HCT116 (cell line): ENCODE results near the gene RPL38. TPM values are rescaled to one million over a fixed set of nuclear protein-coding genes. Genes with fewer than 3 reads are reported as not detected.

ENCODE experiments used
- ATAC-seq: fragments of 200-7000 bp; cut with Tn5 transposase; 2 replicates; pipeline ENCODE4 v1.9.1; 2020; ENCODE audit warnings: mild to moderate bottlenecking, moderate library complexity
- BruUV-seq: library from RNA; stranded (reverse); fragments of 400-500 nt; replicated peaks from 2 replicates; lab custom pipeline; 2021; lab: Mats Ljungman, UMichigan
- CTCF ChIA-PET: fragments of 300-600 bp; sonication (Branson Sonifier 250); formaldehyde crosslinking; loops from one replicate; lab custom pipeline; 2021; ENCODE audit warnings: antibody characterized with exemption; lab: Charles Lee
- POLR2A ChIA-PET: fragments of 300-600, 350-600 bp; sonication (Branson Sonifier 250); formaldehyde crosslinking; loops from one replicate; lab custom pipeline; 2021; ENCODE audit warnings: antibody characterized with exemption; lab: Charles Lee
- RAD21 ChIA-PET, 2 experiments: fragments of 300-600 bp; sonication (Branson Sonifier 250); formaldehyde crosslinking; loops; one replicate each; lab custom pipeline; 2023; ENCODE audit warnings: low total read pairs in 2 of 2; ENCODE audit not compliant: uncharacterized antibody in 2 of 2, unreplicated experiment in 2 of 2, low non-redundant PET in 1 of 2; lab: Charles Lee
- DNase-seq: peaks from one replicate; pipeline ENCODE4 v3.0.0-alpha.2; 2010; ENCODE audit warnings: low read depth, low spot score
- H2AFZ ChIP-seq: fragments of 200-600 bp; shearing (Covaris generic), sonication (generic); 2 replicates; pipeline ENCODE4 v1.6.1; 2017; ENCODE audit warnings: low read depth, mixed run types, mixed read lengths, antibody characterized with exemption, low read length; ENCODE audit not compliant: poor library complexity, severe bottlenecking
- H3K27ac ChIP-seq: 2 replicates; pipeline ENCODE4 v1.5.1; 2012; ENCODE audit warnings: low read depth, low read length
- H3K27me3 ChIP-seq: fragments of 200-600 bp; sonication (generic); 2 replicates; pipeline ENCODE4 v1.6.1; 2016; ENCODE audit warnings: mixed run types, low read length, mixed read lengths; ENCODE audit not compliant: insufficient read depth
- H3K36me3 ChIP-seq, 2 experiments: fragments of 200-500 bp in 1 of 2; fragments of 200-600 bp in 1 of 2; sonication (Bioruptor generic) in 1 of 2; sonication (generic) in 1 of 2; 2 replicates each; pipeline versions ENCODE4 v1.5.1 to v1.6.1; 2014 to 2016; ENCODE audit warnings: low read length in 2 of 2, inconsistent platforms in 1 of 2, mixed read lengths in 1 of 2, mixed run types in 1 of 2; ENCODE audit not compliant: insufficient read depth in 2 of 2, control insufficient read depth in 1 of 2
- H3K4me1 ChIP-seq, 2 experiments: fragments of 200-600 bp in 1 of 2; sonication (generic) in 1 of 2; 2 replicates each; pipeline versions ENCODE4 v1.5.1 to v1.6.1; 2012 to 2017; ENCODE audit warnings: low read length in 2 of 2, inconsistent platforms in 1 of 2, mild to moderate bottlenecking in 1 of 2, mixed read lengths in 1 of 2, mixed run types in 1 of 2, moderate library complexity in 1 of 2; ENCODE audit not compliant: insufficient read depth in 2 of 2, control insufficient read depth in 1 of 2
- H3K4me2 ChIP-seq: fragments of 200-600 bp; sonication (generic); 2 replicates; pipeline ENCODE4 v1.6.1; 2017; ENCODE audit warnings: mixed run types, low read length, mixed read lengths
- H3K4me3 ChIP-seq, 2 experiments: fragments of 200-600 bp in 1 of 2; sonication (generic) in 1 of 2; replicated peaks in 1 of 2; 2 replicates each; pipeline ENCODE4 v1.5.1; 2011 to 2016; ENCODE audit warnings: low read length in 2 of 2, control low read depth in 1 of 2, low read depth in 1 of 2, mild to moderate bottlenecking in 1 of 2, mixed read lengths in 1 of 2, mixed run types in 1 of 2
- H3K79me2 ChIP-seq: fragments of 200-600 bp; sonication (generic); 2 replicates; pipeline ENCODE4 v1.6.1; 2017; ENCODE audit warnings: mild to moderate bottlenecking, mixed run types, low read length, moderate library complexity, mixed read lengths; ENCODE audit not compliant: insufficient read depth
- H3K9ac ChIP-seq: fragments of 200-600 bp; sonication (generic); 2 replicates; pipeline ENCODE4 v1.6.1; 2016; ENCODE audit warnings: low read length, mixed read lengths
- H3K9me2 ChIP-seq: fragments of 200-600 bp; sonication (generic), shearing (Covaris generic); 2 replicates; pipeline ENCODE4 v1.6.1; 2017; ENCODE audit warnings: mixed run types, mild to moderate bottlenecking, moderate library complexity; ENCODE audit not compliant: insufficient read depth
- H3K9me3 ChIP-seq, 2 experiments: fragments of 200-500 bp in 1 of 2; fragments of 200-600 bp in 1 of 2; sonication (Bioruptor generic) in 1 of 2; sonication (generic) in 1 of 2; 2 replicates each; pipeline ENCODE4 v1.6.1; 2014 to 2017; ENCODE audit warnings: low read length in 2 of 2, mixed read lengths in 2 of 2, inconsistent platforms in 1 of 2, low read depth in 1 of 2, mild to moderate bottlenecking in 1 of 2, mixed run types in 1 of 2, moderate library complexity in 1 of 2; ENCODE audit not compliant: control insufficient read depth in 1 of 2, insufficient read depth in 1 of 2
- H4K20me1 ChIP-seq: fragments of 200-600 bp; sonication (generic), shearing (Covaris generic); 2 replicates; pipeline ENCODE4 v1.6.1; 2017; ENCODE audit warnings: mixed run types, mild to moderate bottlenecking, moderate library complexity; ENCODE audit not compliant: insufficient read depth
- CEBPB ChIP-seq: IDR thresholded peaks from 2 replicates; pipeline ENCODE4 v1.6.1; 2012; ENCODE audit warnings: low read depth
- ELF1 ChIP-seq: IDR thresholded peaks from 2 replicates; pipeline ENCODE4 v1.6.1; 2012; ENCODE audit warnings: low read depth, borderline replicate concordance
- EZH2 ChIP-seq: fragments of 200-600 bp; sonication (generic); IDR thresholded peaks from 2 replicates; pipeline ENCODE4 v1.6.1; 2017; ENCODE audit warnings: antibody characterized with exemption, mixed run types
- EZH2phosphoT487 ChIP-seq: fragments of 200-600 bp; IDR thresholded peaks from 2 replicates; pipeline ENCODE4 v1.6.1; 2018; ENCODE audit warnings: antibody characterized with exemption, borderline replicate concordance
- FOSL1 ChIP-seq: IDR thresholded peaks from 2 replicates; pipeline ENCODE4 v1.6.1; 2012; ENCODE audit warnings: low read depth
- POLR2A ChIP-seq: IDR thresholded peaks from 2 replicates; pipeline ENCODE4 v1.7.0; 2011; ENCODE audit warnings: borderline replicate concordance; ENCODE audit not compliant: insufficient read depth, insufficient read length; ENCODE audit errors: extremely low read depth
- RAD21 ChIP-seq: IDR thresholded peaks from 2 replicates; pipeline ENCODE4 v1.6.1; 2012; ENCODE audit warnings: low read depth, mild to moderate bottlenecking
- SIN3A ChIP-seq: IDR thresholded peaks from 2 replicates; pipeline ENCODE4 v1.6.1; 2012; ENCODE audit warnings: low read depth
- SP1 ChIP-seq: IDR thresholded peaks from 2 replicates; pipeline ENCODE4 v1.6.1; 2012; ENCODE audit warnings: low read depth
- SRF ChIP-seq: IDR thresholded peaks from 2 replicates; pipeline ENCODE4 v1.6.1; 2012; ENCODE audit warnings: low read depth
- YY1 ChIP-seq: IDR thresholded peaks from 2 replicates; pipeline ENCODE4 v1.6.1; 2011; ENCODE audit warnings: low read length, low read depth, moderate library complexity, mild to moderate bottlenecking; ENCODE audit not compliant: insufficient replicate concordance; ENCODE audit errors: extremely low read depth
- ZFX ChIP-seq: fragments of 450-650 bp; IDR thresholded peaks from 2 replicates; pipeline ENCODE4 v1.6.1; 2017
- ZNF274 ChIP-seq: fragments of 200-500 bp; sonication (Bioruptor generic); IDR thresholded peaks from 2 replicates; pipeline ENCODE4 v1.6.1; 2014; ENCODE audit warnings: mild to moderate bottlenecking, low read depth, low read length, inconsistent platforms
- intact Hi-C: fragments of 100-400 bp; cut with micrococcal nuclease; formaldehyde crosslinking; loops from 2 replicates; pipeline ENCODE4 v1.10.0; 2022
- total RNA-seq: library from RNA; stranded (reverse); gene quantifications from one replicate; pipeline ENCODE4 v1.2.1, GENCODE V29; 2021; ENCODE audit not compliant: unreplicated experiment
- TF ChIP-seq, protein P1 (sequence below): IDR thresholded peaks from 2 replicates; pipeline ENCODE4 v1.6.1; 2011; ENCODE audit warnings: mild to moderate bottlenecking, low read length, moderate library complexity; ENCODE audit not compliant: insufficient replicate concordance; ENCODE audit errors: extremely low read depth
- TF ChIP-seq, protein P2 (sequence below): IDR thresholded peaks from 2 replicates; pipeline ENCODE4 v1.6.1; 2012; ENCODE audit warnings: low read depth
- TF ChIP-seq, protein P3 (sequence below): IDR thresholded peaks from 2 replicates; pipeline ENCODE4 v1.6.1; 2012
- TF ChIP-seq, protein P4 (sequence below): IDR thresholded peaks from 2 replicates; pipeline ENCODE4 v1.6.1; 2012

The RPL38 gene
- total RNA-seq, 1 experiment from 2014 or later: 1,628 TPM

GRCh38 chr17:74198694-74199093 lies 4.8 kb upstream of the RPL38 start:
- Histone ChIP-seq H3K27ac (no peak overlapping the region), H2AFZ (no peak overlapping the region), H3K36me3 (peaks cover 0 to under 1% of the 10 kb centered on the region in 2 experiments; a peak in 1 of 4 replicates), H3K27me3 (peaks cover 29% of the 10 kb centered on the region; the same call in 1 of the 2 replicates), H3K4me3 (no peak overlapping the region), H3K9me2 (no peaks in the 10 kb centered on the region), H4K20me1 (no peaks in the 10 kb centered on the region), H3K9me3 (no peaks in the 10 kb centered on the region), H3K79me2 (peaks cover 3% of the 10 kb centered on the region), H3K4me1 (peaks cover 0 to 14% of the 10 kb centered on the region in 2 experiments; a peak in 2 of 4 replicates), H3K9ac (no peak overlapping the region), H3K4me2 (no peak overlapping the region)
- BruUV-seq: no TSS peak
- TF ChIP-seq SP1 (no peak), ZFX (no peak), EZH2phosphoT487 (no peak), YY1 (no peak), EZH2 (no peak), POLR2A (no peak), SIN3A (no peak), FOSL1 (no peak), ZNF274 (no peak), SRF (no peak), ELF1 (no peak), CEBPB (no peak), RAD21 (no peak)
- TF ChIP-seq, protein P1, sequence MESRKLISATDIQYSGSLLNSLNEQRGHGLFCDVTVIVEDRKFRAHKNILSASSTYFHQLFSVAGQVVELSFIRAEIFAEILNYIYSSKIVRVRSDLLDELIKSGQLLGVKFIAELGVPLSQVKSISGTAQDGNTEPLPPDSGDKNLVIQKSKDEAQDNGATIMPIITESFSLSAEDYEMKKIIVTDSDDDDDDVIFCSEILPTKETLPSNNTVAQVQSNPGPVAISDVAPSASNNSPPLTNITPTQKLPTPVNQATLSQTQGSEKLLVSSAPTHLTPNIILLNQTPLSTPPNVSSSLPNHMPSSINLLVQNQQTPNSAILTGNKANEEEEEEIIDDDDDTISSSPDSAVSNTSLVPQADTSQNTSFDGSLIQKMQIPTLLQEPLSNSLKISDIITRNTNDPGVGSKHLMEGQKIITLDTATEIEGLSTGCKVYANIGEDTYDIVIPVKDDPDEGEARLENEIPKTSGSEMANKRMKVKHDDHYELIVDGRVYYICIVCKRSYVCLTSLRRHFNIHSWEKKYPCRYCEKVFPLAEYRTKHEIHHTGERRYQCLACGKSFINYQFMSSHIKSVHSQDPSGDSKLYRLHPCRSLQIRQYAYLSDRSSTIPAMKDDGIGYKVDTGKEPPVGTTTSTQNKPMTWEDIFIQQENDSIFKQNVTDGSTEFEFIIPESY: no peak
- TF ChIP-seq, protein P2, sequence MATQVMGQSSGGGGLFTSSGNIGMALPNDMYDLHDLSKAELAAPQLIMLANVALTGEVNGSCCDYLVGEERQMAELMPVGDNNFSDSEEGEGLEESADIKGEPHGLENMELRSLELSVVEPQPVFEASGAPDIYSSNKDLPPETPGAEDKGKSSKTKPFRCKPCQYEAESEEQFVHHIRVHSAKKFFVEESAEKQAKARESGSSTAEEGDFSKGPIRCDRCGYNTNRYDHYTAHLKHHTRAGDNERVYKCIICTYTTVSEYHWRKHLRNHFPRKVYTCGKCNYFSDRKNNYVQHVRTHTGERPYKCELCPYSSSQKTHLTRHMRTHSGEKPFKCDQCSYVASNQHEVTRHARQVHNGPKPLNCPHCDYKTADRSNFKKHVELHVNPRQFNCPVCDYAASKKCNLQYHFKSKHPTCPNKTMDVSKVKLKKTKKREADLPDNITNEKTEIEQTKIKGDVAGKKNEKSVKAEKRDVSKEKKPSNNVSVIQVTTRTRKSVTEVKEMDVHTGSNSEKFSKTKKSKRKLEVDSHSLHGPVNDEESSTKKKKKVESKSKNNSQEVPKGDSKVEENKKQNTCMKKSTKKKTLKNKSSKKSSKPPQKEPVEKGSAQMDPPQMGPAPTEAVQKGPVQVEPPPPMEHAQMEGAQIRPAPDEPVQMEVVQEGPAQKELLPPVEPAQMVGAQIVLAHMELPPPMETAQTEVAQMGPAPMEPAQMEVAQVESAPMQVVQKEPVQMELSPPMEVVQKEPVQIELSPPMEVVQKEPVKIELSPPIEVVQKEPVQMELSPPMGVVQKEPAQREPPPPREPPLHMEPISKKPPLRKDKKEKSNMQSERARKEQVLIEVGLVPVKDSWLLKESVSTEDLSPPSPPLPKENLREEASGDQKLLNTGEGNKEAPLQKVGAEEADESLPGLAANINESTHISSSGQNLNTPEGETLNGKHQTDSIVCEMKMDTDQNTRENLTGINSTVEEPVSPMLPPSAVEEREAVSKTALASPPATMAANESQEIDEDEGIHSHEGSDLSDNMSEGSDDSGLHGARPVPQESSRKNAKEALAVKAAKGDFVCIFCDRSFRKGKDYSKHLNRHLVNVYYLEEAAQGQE: no peak
- TF ChIP-seq, protein P3, sequence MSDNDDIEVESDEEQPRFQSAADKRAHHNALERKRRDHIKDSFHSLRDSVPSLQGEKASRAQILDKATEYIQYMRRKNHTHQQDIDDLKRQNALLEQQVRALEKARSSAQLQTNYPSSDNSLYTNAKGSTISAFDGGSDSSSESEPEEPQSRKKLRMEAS: no peak
- TF ChIP-seq, protein P4, sequence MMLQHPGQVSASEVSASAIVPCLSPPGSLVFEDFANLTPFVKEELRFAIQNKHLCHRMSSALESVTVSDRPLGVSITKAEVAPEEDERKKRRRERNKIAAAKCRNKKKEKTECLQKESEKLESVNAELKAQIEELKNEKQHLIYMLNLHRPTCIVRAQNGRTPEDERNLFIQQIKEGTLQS: no peak
- ATAC-seq: no peak
- DNase-seq: no peak
- ChIA-PET RAD21 (no interaction called here), CTCF (interaction anchor here (1.2 to 2.5 kb wide), 5 partner anchors 9 to 200 kb away, joined by 3 to 55 read pairs (median 7); partner anchors contain the start of gene TTYH2), POLR2A (no interaction called here)
- intact Hi-C loops: loop anchor here (5.0 kb wide), 1 partner anchor 106 kb away; no protein-coding TSS in a partner anchor
